ENCODE results near the gene GLYATL3.
"Not testable (repeated sequence)": the region's sequence is repeated elsewhere in the genome, so short reads cannot be mapped to it uniquely, and the experiment has no call there.

GLYATL3 gene

DNA sequence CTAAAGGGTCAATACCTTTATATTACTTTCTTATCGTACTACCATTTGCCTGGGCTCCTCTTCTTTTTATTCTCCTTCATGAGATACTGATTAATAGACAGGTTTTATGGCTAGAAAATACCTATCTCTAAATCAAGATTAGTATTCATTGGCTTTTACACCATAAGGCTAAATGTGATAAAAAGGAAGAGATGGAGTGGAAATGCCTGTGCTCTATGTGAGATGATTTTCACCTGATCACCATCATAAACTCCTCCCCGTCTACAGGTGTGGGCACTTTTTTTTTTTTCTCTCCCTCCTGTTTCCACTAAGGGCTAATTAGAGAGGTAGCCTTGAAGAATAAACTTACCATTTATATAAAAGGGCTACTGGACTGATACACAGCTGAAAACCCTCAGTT lies at the start of gene GLYATL3:
GLYATL3 (plus strand) TSS at position 301 of the 400 bp plus-strand sequence. CDS start 12,068 bp downstream, outside the sequence.
- no peak for DNase-seq

DNA sequence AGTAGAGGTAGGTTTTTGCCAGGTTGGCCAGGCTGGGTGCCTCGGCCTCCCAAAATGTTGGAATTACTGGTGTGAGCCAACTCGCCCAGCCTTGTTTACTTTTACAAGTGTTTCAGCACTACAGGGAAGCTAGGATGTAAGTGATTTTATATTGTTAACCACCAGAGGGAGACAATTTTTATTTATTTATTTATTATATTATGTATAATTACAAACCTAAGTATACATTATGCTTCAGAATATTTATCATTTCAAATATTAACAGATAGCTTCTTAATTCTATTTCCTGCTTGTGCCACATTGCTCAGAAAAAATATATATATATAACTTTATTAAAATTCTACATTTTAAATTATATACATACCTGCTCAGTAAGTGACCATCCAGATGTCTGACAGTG lies 46.5 kb upstream of the GLYATL3 start:
- no peak for DNase-seq

DNA sequence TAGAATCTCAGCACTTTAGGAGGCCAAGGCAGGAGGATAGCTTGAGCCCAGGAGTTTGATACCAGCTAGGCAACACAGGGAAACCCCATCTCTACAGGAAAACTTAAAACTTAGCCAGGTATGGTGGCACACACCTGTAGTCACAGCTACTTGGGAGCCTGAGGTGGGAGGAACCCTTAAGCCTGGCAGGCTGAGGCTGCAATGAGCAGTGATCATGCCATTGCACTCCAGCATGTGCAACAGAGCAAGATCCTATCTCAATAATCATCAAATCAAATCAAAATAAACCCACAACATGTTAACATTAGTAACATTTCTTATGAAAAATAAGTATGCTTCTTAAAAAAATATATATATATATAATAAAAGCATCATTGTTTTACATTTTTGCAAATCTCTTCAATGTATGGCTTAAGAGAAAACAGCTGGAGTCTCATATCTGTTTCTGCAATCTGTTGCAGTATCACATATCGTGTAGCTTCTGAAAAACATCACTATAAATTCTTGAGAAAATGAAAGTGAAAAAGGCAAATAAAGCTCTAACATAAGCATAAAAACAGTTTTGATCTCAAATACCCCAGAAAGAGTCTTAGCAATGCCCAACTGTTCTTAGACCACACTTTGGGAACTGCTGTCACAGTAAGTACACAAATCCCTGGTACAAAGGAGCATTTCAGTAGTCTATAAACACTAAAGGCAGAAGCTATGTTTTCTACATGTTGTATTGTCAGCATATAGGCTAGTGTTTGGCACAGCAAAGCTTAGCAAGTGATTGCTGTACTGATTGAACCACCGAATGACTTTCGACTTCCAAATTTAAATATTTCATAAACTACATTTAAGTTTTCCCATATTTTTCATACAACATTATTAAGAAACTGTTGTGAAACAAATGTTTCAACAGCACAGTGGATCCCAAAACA lies 44.7 kb upstream of the GLYATL3 start:
- DNase-seq: no peak

DNA sequence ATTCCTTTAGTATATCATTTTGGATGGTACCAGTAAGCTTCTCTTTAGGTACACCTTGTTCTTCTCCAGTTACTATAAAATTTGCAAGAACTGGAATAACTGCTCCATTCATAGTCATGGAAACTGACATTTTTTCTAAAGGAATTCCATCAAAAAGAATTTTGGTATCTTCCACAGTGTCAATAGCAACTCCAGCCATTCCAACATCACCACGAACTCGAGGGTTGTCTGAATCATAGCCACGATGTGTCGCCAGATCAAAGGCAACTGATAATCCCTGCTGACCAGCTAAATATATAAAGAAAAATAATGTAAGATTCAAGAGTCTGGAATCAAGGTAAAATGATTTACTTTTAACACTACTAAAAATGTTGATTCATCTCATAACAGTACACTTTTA lies 42.0 kb upstream of the GLYATL3 start:
- no peak for DNase-seq

DNA sequence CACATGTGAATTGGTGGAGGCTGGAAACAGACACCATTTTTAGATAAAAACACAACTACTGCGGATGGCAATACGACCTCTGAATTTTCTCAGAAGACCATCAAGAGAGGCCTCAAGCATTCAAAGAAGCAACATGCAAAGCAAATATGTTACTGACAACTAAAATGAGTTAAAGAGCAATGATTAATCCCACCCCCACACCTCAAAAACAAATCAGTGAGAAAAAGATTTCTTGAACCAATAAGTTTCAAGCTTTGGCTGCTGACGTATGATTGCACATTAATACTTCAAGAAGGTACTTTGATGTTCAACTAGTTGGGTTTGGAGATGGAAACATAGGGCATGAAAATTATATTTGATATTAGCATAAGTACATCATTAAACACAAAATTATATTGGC lies 37.7 kb upstream of the GLYATL3 start:
- no peak for DNase-seq

DNA sequence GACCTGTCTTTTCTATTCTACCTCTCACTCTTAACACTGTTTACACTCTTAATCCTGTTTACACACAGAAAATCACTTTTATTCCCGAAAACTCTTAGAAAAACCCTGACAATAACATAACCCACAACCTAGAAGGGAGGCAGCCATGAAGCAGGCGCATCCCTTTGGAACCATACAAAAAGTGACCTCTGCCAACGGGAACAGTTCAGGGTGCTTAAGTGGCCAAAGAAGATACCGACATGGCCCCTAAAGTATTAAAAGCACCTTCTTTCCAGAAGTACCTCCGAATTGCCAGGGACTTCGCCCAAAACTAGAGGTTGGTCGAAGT lies 37.2 kb upstream of the GLYATL3 start:
- no peak for DNase-seq

DNA sequence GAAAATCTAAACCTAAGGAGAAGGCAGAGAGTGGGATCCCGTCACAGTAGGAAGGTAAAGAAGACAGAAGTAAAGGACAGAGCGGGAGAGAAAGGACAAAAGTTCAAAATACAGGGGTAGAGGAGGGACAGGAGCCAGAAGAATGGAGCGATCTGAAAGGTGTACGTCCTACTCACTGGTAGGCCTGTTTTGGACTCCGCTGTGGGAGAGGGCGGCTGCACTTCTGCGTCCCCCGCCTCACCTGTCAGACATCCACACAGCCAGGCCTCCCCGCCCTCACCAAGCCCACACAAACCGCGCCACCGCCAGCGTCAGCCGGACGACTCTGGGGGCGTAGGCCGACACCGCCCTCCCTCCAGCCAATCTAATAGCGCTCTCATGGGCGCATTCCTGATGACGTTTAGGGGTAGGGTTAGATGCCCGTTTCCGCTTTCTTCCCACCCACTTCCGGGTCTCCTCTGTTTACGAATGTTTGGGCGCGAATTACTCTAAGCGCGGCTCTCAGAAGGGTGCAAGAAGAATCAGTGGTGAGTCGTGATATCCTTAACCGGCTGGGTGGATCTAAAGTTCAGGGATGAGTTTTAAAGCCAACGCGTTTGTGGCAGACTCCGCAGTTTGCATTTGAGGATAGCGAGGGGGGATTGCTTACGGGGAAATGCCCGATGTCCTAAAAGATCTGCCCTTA lies 36.7 kb upstream of the GLYATL3 start, which contains the start of the genes CENPQ and MMUT:
CENPQ (plus strand) TSS at position 444 of the 685 bp plus-strand sequence. CDS start 6,807 bp downstream, outside the sequence.
MMUT (minus strand) TSS at position 327 of the 685 bp plus-strand sequence. CDS start 3,787 bp downstream, outside the sequence.
- peak; percentile 31 to 92 (median 88) for DNase-seq

DNA sequence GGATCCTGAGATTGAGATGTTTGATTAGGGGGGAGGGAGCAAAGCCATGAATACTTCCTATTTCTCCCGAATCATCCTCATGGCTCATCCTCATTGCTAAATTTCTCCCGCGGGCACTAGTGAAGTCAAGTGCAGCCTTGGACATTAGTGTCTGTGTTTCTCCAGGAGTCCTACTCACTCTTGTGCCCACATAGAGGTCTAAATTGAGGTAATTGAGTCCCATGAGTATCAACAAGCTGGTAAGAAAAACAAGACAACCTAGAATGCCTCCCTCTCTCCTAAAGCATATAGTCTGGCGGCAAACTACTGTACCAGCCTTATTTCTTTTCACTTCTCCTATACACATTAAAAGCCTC lies 36.1 kb upstream of the GLYATL3 start:
- DNase-seq: peak in 1 of 14 donors; percentile 30

DNA sequence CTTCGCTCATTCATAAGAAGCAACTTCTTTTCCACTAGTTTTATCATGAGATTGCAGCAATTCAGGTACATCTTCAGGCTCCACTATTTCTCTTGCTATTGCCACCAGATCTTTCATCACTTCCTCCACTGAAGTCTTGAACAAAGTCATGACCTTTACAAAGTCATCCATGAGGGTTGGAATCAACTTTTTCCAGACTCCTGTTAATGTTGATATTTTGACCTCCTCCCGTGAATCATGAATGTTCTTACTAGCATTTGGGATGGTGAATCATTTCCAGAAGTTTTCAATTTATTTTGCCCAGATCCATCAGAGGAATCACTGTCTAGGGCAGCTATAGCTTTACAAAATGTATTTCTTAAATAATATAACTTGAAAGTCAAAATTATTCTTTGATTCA lies 35.0 kb upstream of the GLYATL3 start:
- no peak for DNase-seq

DNA sequence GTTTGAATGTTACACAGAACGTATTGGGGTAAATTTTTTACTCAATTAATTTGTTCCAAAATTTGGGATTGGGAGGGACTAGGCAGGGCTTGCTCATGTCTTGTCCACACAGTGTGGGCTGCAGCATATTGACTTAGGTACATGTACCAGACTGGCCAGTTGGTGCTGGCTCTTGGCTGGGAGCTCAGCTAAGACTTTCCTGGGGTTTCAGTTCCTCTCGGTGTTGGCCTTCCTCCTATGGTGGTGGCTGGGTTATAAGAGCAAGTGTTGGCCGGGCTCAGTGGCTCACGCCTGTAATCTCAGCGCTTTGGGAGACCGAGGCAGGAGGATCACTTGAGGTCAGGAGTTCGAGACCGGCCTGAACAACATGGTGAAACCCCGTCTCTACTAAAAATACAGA lies 31.7 kb upstream of the GLYATL3 start:
- no peak for DNase-seq

DNA sequence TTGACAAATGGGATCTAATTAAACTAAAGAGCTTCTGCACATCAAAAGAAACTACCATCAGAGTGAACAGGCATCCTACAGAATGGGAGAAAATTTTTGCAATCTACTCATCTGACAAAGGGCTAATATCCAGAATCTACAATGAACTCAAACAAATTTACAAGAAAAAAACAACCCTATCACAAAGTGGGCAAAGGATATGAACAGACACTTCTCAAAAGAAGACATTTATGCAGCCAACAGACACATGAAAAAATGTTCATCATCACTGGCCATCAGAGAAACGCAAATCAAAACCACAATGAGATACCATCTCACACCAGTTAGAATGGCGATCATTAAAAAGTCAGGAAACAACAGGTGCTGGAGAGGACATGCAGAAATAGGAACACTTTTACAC lies 23.2 kb upstream of the GLYATL3 start:
- not testable (repeated sequence) for DNase-seq

DNA sequence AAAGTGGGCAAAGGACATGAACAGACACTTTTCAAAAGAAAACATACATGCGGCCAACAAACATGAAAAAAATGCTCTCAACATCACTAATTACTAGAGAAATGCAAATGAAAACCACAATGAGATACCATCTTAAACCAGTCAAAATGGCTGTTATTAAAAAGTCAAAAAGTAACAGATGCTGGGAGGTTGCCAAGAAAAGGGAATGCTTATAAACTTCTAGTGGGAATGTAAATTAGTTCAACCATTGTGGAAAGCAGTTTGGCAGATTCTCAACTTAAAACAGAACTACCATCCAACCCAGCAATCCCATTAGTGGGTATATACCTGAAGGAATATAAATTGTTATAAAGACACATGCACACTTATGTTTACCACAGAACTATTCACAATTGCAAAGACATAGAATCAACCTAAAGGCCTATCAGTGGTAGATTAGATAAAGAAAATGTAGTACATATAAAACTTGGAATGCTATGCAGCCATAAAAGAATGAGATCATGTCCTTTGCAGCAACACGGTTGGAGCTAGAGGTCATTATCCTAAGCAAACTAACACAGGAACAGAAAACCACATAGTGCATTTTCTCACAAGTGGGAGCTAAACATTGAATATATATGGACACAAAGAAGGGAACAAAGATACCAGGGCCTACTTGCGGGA lies 20.3 kb upstream of the GLYATL3 start:
- DNase-seq: no peak

DNA sequence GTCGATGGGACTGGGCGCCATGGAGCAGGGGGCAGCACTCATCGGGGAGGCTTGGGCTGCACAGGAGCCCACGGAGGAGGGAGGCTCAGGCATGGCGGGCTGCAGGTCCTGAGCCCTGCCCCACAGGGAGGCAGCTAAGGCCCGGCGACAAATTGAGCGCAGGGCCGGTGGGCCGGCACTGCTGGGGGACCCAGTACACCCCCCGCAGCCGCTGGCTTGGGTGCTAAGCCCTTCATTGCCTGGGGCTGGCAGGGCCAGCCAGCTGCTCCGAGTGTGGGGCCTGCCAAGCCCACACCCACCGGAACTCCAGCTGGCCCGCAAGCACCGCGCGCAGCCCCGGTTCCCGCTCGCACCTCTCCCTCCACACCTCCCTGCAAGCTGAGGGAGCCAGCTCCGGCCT lies 17.9 kb upstream of the GLYATL3 start:
- not testable (repeated sequence) for DNase-seq

DNA sequence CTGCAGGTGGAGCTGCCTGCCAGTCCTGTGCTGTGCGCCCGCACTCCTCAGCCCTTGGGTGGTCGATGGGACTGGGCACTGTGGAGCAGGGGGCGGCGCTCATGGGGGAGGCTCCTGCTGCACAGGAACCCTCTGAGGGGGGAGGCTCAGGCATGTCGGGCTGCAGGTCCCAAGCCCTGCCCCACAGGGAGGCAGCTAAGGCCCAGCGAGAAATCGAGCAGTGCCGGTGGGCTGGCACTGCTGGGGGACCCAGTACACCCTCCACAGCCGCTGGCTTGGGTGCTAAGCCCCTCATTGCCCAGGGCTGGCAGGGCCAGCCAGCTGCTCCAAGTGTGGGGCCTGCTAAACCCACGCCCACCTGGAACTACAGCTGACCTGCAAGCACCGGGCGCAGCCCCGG lies 16.3 kb upstream of the GLYATL3 start:
- not testable (repeated sequence) for DNase-seq

DNA sequence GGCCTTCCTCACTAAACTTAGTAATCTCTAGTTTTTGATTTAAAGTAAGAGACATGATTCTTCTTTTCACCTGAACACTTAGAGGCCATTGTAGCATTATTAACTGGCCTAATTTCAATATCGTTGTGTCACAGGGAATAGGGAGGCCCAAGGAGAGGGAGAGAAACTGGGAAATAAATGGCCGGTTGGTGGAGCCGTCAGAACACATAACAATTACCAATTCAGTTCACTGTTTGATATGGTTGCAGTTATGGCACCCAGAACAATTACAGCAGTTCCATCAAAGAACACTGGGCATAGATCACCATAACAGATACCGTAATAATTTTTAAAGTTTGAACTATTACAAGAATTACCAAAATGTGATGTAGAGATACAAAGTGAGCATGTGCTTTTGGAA lies 9.1 kb upstream of the GLYATL3 start:
- no peak for DNase-seq

DNA sequence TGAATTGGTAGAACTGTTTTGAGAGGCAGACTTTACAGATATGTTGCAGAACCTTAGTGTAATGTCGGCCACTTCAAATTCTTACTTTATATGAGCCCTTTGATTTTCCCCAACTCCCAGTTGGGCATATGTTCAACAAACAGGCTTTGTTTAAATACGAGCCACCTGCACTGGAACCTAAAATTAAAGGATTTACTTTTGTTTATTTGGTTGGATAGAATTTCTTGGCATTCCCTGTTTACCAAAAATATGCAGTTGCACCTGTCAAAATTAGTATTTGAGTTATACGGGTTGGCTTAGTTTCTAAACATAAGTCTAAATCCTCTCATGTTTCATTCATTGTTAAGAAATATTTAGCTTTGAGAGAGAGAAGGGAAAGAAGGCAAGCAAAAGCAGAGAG lies 2.4 kb upstream of the GLYATL3 start:
- no peak for DNase-seq

DNA sequence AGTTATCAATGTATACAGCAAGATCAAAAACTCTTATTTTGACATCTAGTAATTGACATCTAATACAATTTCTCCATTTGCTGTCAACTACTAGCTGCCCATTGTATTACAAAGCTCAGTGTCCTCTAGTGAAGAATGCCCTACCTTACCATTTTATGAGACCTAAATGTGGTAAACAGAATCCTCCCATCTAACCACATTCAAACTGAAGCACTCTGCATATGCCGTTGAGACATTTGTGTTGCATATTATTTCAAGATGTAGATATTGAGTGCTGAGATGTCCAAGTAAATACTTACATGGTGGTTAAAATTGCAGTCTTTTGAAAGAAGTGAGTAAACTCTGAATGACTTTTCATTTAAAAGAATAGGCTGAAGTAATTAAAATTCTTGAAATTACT lies 597 bp upstream of the GLYATL3 start:
- DNase-seq: no peak

DNA sequence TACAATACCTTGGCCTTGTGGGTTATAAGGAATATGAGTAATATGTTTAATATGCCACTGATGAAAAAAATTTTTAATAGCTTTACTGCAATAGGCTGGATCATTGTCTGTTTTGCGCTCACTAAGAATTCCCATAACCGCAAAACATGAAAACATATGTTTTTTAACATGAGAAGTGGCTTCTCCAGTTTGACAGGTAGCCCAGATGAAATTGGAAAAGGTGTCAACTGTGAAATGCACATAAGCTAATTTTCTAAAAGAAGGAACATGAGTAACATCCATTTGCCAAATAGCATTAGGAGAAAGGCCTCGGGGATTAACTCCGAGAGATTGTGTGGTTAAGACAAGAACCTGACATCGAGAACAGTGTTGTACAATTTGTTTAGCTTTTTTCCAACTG lies 4.9 kb downstream of the GLYATL3 start:
- DNase-seq: no peak

DNA sequence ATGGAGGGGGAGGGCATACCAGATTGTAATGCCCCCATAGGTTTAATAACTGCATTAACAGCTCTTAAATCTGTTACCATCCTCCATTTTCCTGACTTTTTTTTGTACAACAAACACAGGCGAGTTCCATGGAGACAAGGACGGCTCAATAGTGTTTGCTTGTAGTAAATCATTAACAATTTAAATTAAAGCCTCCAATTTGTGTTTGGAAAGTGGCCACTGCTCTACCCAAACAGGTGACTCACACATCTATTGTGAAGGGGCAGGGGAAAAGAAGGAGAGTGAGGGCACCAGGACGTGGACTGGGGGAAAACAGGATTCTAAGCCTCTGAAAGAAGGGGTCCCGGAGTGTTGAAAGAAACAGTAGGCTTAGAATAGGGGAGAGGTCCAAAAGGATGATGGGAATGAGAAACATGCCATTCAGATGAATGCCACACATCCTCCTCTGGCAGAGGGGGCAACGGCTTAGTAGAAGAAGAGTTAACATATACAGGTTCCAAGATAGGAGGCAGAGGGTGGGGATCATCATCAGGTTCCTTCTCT lies 6.9 kb downstream of the GLYATL3 start:
- DNase-seq: no peak

DNA sequence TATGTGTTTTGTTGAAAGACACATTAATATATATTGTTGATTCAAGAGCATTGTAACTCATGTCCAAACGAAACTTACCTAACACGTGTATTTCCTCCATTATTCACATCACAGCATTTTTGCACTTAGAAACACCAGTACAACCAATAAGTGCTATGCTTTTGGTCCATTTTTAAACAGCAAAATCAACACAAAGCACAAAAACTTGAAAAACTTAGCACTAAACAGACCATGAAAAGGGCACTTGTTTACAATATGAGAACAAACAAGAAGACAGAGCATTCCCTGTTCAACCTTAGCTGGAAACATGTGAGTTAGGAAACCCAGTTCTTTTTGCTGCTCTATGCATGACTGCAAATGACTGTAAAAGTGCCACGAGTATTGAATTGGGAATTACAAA lies 9.6 kb downstream of the GLYATL3 start:
- DNase-seq: no peak

DNA sequence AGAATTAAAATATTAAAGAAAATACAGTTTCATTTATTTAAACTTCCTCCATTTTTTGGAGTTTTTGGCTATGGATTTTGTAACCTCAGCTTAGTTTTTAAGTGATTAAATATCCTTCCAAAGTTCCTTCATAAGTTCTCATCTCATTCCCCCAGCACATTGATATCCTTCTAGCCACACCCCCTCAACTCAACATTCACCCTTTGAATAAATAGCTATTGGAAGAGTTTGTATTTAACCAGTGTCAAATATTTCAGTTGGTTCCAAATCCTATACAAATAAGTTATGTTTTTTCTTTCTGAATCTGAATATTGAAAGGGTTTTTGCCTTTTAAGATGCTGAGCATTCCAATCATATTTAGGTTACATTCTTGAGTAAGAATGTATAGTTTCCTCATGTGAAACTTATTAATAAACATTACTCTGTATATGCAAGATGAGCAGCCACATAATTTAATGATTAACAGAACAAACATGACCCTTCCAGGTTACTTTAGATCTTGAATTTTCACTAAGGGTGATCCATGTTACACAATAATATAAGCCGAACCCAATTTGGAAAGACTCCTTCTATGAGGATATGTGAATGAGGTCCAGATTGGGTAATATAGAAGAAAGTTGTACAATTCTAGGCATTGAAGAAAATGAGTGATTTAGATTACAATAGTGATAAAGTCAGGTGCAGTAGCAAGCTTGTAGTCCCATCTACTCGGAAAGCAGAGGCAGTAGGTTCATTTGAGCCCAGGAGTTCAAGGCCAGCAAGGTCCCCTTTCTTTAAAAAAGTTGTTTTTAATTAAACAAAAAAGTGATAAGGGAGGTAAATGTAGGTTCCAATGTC lies 13.6 kb downstream of the GLYATL3 start:
- no peak for DNase-seq
